Astrocyte of the cerebellum (primary cell): ENCODE measurements around the gene IVL.

ENCODE experiments used
- DNase-seq: peaks from one replicate; pipeline ENCODE4 v3.0.0-alpha.2; 2011; ENCODE audit warnings: low read depth
- H3K4me3 ChIP-seq: 2 replicates; pipeline ENCODE4 v1.5.1; 2011; ENCODE audit warnings: mild to moderate bottlenecking, low read depth, low read length, moderate library complexity
- in situ Hi-C: cut with HindIII; loops from 2 replicates; pipeline ENCODE4 v1.10.0; 2017; ENCODE audit warnings: low sequenced_read_pairs
- TF ChIP-seq, protein P1 (sequence below): IDR thresholded peaks from 2 replicates; pipeline ENCODE4 v1.5.1; 2012; ENCODE audit warnings: low read length, low read depth, moderate library complexity, mild to moderate bottlenecking; ENCODE audit errors: missing control alignments

The IVL gene

DNA sequence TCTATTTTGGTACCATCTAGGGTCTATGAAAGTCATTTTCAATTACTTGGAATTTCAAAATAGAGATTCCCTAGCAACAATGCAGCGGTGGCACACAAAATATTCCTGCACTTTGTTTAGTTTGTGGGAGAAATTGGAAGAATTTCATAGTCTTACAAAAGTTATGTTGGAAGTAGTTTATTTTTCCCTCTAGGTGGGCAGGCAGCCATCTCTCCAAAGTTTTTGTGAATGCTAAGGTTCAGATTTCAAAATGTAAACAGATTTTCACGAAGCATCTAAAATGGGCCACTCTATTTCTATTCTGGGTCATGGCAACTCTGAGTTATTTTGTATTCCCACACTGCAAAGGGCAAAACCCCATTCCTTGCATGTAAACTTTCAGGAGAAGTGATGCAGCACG lies 22.3 kb upstream of the IVL start:
- TF ChIP-seq, protein P1, sequence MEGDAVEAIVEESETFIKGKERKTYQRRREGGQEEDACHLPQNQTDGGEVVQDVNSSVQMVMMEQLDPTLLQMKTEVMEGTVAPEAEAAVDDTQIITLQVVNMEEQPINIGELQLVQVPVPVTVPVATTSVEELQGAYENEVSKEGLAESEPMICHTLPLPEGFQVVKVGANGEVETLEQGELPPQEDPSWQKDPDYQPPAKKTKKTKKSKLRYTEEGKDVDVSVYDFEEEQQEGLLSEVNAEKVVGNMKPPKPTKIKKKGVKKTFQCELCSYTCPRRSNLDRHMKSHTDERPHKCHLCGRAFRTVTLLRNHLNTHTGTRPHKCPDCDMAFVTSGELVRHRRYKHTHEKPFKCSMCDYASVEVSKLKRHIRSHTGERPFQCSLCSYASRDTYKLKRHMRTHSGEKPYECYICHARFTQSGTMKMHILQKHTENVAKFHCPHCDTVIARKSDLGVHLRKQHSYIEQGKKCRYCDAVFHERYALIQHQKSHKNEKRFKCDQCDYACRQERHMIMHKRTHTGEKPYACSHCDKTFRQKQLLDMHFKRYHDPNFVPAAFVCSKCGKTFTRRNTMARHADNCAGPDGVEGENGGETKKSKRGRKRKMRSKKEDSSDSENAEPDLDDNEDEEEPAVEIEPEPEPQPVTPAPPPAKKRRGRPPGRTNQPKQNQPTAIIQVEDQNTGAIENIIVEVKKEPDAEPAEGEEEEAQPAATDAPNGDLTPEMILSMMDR: no peak
- in situ Hi-C loops: no loop called here
- H3K4me3 ChIP-seq: no peak overlapping the region
- peak; percentile 44 for DNase-seq

DNA sequence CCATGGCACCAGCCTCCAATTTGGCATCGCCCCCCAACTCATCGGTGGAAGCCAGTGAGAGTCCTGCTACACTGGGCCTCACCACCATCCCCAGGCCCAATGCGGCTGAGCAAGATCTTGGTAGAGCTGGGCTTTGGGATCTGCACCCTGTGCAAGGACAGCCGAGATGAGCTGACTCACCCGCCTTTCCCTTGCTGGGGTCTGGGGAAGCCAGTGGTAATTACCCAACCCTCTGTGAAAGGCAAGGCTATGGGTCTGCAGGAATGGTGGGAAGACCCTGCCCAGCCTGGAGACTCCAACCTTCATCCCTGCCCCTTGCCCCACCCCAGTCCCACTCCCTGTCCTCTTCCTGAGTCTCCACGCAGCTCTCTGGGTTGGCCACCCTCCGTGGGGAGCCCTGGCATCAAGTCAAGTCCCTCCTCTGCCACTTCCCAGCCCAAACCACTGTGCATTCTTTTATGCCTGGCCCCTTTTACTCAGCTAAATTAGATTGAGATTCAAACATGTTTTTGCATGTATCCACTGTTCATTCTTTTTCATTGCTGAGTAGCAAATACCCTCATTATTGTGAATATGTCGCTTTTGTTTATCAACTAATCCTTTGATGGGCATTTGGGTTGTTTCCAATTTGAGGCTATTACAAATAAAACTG lies 21.5 kb upstream of the IVL start:
- in situ Hi-C loops: no loop called here
- TF ChIP-seq, protein P1: no peak
- no peak overlapping the region for H3K4me3 ChIP-seq
- no peak for DNase-seq

DNA sequence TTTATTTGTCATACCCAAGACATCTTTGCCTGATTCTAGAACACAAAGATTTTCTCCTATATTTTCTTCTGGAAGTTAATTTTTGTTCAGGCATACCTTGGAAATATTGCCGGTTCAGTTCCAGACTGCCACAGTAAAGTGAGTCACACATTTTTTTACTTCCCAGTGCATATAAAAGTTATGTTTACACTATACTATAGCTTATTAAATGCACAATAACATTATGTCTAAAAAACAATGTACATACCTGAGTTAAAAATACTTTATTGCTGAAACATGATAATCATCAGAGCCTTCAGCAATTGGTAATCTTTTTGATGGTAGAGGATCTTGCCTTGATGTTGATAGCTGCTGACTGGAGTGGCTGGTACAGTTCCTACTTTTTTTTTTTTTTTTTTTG lies 20.2 kb upstream of the IVL start:
- no peak for DNase-seq
- in situ Hi-C loops: no loop called here
- H3K4me3 ChIP-seq: no peak overlapping the region
- TF ChIP-seq, protein P1: no peak

DNA sequence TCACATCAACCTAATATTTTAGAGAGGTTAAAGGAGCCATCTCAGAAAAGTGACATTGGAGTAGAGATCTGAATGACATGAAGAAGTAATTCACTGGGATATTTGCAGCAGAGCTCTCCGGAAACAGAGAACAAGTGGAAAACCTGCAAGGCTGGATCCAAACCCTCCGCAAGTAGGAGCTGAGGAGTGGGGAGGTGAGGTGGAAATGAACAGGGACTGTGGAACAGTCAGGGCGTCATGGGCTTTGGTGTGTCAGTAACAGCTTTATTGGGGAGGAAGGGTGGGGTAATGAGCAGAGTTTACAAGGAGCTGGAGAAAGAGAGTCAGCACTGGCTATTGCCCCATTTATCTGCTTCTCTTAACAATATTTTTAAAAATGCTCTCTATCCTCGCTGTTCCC lies 9.3 kb upstream of the IVL start:
- in situ Hi-C loops: no loop called here
- H3K4me3 ChIP-seq: no peak overlapping the region
- DNase-seq: no peak
- TF ChIP-seq, protein P1: no peak

DNA sequence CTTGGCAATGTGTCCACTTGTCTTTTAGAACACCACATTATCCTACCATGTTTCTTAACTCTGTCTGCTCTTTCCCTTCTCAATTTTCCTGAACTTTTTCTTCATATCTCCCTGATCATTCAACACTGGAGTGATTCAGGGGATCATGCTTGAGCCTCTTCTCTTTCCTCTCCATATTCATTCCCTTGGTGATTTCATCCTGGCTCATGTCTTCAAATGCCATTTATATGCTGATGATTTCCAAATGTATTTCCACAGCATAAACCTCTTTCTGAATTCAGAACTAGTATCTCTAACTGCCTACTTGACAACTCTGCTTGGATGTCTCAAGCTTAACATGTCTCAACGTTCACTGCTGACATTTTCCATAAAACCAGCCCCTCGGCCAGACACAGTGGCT lies 8.5 kb upstream of the IVL start:
- no peak for DNase-seq
- H3K4me3 ChIP-seq: no peak overlapping the region
- in situ Hi-C loops: no loop called here
- TF ChIP-seq, protein P1: no peak

DNA sequence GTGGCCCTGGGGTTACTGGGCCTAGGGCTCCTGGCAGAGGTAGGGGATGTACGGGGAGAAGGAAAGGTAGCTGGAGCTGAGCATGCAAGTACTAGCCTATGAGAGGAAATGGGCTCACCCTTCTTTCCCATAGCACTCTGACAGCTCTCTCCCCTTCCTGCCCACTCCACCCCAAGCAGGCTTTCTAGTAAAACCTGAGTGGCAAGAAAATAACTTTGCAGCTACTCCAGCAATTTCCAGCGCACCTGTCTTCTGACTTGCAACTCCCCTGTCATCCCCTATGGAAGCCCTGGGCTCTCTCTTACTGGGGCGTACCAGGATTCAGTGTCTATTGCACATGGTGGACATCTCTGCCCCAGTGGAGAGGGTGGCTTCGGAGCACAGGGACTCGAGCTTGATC lies 6.7 kb upstream of the IVL start:
- H3K4me3 ChIP-seq: no peak overlapping the region
- in situ Hi-C loops: no loop called here
- no peak for DNase-seq
- TF ChIP-seq, protein P1: no peak
